Limb (tissue), 2 donors: ENCODE measurements around the gene CCR8.

Source experiments
- DNase-seq, 2 donors: peaks; one replicate each; pipeline ENCODE4 v3.0.0-alpha.2; 2016; ENCODE audit errors: extremely low spot score in 2 of 2

The CCR8 gene

DNA sequence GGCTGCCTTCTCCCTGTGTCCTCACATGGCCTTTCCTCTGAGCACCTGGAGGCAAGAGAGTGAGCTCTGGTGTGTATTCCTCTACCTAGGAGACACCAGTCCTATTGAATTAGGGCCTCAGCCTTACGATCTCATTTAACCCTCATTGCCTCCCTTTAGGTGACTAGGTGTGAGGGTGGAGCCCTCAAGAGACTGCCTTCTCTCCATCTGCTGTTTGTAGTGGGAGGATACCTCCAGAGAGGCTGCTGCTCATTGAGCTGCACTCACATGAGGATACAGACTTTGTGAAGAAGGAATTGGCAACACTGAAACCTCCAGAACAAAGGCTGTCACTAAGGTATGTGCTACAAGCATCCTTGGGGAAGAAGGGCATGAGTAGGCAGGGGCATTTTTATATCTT is at the start of gene CCR8:
Gene CCR8, plus strand, starts transcription at position 217 of the 400 bp plus-strand sequence. CDS start 2,623 bp downstream, outside the sequence.
- DNase-seq: no peak

DNA sequence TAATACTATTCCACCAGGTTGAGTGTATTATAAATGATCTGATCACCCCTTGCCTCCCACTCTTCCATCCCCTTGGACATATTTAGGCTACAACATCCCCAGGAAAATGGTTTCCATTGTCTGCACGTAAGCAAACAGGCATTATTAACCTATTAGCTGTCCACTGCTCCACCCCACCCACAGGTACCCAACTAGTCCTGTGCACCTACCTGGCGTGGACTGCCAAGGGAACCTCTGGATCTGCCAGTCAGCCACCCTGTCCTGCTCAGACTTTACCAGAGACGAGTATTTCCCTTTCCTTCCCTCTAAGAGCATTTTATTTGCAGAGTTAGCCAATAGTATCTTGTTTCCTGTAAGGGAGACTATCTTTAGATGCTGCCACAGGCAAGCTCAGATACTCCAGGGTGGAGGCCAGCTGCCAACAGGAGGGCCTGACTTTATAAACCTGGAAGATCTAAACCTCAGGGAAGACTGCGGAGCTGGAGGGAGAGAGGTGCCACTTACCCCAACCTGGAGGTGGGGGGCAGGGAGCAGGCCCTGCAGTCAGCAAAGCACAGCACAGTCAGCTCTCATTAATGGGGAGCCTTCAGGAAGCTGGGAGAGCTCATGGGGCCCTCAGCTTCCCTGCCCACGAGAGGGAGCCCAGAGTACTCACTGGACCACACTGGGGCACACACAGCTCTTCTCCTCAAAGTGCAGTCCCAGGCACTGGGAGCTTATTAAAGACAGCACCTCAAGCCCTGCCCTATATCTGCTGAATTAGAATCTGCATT is 49.6 kb upstream of the CCR8 start, which contains the start of gene CX3CR1:
Gene CX3CR1, minus strand, starts transcription at position 292 of the 773 bp plus-strand sequence. CDS start 13,527 bp downstream, outside the sequence.
- DNase-seq: no peak

DNA sequence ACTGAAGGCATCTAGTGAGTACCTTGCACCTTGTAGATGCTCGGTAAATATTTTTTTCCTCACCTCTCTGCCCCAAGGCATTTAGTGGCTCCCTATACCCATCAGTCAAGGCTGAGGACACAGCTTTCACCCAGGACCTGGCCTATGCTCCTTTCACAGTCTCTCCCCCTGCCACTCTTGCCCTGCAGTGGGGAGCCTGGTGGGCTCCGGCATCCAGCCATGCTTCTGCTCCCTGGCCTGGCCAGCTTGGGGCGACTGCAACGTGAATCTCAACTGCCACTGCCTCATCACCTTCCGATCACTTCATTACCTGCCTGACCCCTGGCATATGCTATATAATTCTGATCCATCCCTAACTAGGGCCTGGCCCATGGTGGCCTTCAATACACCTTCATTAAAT is 48.9 kb upstream of the CCR8 start:
- no peak for DNase-seq

GRCh38 chr3:39281533-39281932 is 48.0 kb upstream of the CCR8 start:
- no peak for DNase-seq

DNA sequence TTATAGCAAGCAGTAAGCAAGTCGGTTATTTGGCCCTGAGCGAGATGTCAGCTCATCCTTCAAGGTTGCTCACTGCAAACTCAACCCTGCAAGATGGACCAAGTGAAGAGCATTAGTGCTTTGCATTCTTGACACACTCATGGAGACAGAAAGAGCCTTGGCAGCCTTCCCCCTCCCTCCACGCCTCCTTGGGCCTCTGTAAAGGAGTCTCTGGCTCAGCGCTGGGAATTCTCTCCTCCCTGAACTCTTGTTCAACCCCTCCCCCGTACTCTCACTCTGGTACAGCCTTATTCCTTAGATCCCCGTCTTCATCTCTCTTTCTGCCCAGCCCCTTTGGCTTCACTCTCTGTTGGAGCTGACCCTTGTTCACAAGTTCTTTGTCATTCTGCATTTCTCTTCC is 47.5 kb upstream of the CCR8 start:
- DNase-seq: no peak

GRCh38 chr3:39284457-39284881 is 45.0 kb upstream of the CCR8 start:
- no peak for DNase-seq

DNA sequence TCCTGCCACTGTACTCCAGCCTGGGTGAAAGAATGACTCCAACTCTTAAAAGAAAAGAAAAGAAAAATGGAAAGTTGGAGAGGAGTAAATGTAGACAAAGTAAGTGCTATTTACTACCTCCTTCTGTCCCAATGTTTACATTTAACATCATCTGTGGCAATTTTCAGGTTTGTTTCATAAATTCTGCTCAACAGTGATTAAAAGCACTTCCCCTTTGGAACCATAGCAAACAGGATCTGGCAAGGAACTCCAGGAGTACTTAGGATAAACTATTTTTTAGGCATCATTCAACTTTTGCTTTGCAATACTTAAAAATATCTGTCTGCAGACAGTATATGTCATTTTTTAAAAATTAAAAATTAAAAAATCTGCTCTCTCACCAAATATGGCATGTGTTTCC is 44.2 kb upstream of the CCR8 start:
- no peak for DNase-seq

DNA sequence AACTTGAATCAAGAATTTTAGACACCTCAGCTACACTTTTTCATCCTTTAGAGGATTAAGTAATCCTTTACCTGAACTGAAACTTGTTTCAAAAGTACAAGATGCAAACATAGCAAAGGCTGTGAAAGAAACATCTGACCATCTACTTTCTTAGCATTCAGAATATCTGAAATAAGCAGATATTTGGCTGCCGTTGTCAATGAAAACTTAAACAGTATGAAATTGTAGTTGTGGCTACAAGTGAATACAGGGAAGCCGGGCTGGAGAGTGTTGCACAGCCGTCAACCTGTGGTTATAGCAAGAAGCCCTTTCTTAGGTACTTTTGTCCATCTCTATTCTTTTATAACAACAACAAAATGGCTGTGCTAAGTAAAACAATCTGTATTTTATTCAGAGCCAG is 42.7 kb upstream of the CCR8 start:
- DNase-seq: no peak

DNA sequence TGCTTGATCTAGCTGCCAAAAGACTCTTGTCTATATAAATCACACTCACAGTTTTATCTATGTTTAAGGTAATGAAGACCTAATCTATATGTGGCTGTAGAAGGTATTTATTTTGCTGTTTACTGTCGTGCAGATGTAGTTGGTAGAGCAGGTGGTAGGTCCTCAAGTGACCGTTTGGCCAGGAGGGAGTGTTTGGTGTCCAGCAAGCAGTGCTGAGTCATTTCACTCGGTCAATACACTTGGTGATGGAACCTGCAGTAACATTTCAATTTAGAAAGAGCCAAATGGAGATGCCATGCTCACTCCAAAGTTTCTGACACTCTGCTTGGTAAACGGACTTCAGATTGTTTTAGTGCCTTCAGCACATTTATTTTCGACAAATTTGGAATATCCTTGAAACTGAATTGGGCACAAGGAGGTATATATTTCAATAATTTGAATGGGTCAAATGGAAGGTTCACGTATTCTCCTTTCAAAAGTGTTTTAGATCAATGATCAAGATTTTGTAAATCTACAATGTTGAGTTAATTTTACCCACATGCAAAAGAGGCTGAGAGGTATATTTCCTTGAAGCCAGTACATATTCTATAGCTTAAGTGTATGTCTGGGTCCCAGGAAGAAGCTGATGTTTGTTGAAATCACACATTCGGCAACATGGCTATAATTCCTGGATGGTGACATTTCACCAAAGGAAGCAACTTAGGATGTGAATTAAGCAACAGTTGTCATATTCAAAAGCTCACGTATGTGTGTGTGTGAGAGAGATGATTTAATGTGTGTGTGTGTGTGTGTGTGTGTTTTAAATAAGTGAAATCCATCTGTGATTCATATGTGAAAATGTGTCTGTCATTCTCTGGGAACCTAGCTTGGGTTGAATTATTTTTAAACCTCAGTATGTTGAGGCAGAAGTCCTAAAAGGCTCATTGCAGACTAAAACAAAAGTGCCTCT is 42.0 kb upstream of the CCR8 start:
- DNase-seq: no peak

GRCh38 chr3:39288300-39288808 is 41.2 kb upstream of the CCR8 start:
- DNase-seq: peak; percentile 72 to 86

- no peak for DNase-seq
Observed at GRCh38 chr3:39289107-39289506, 40.4 kb upstream of the CCR8 start.

DNA sequence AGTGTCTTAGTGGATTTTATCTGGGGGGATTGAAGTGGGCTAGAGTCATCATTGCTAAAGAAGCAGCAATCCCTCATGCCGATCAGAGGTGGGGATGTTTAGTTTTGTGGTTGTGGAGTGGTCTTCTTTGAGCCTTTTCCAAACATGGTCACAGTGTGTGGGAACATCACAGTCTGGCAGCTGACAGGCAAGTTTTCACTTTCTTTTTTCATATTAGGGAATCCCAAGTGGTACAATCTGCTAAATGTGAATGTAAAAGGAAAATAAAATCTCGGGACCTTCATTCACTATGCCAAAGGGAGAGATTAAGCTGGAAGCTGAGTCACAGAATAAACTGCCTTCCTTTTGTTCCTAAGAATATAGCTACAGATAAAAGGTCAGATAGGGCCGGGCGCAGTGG is 39.3 kb upstream of the CCR8 start:
- DNase-seq: no peak

DNA sequence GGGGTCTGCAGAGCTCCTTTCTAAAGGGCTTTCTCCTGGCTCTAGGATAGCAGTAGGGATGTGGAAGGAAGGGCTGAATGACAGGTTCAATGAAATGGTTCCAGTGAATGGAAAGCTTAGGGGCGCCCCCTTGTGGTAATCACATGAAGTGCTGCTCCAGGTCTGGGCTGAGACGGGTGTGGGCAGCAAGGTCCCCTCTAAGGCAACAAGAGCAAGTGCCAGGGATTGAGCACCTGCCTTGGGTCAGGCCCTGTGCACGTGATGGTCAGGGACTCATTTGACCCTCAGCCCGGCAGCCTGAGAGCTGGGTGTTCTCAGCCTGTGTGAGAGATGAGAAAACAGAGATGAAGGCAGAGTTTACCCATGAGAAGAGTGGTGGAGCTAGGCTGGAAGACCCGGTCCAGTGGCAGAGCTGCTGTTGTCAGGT is 37.6 kb upstream of the CCR8 start:
- peak; percentile 55 to 76 for DNase-seq

- DNase-seq: no peak
Observed at GRCh38 chr3:39292961-39293360, 36.5 kb upstream of the CCR8 start.

- DNase-seq: no peak
Observed at GRCh38 chr3:39294446-39295183, 34.9 kb upstream of the CCR8 start.

- no peak for DNase-seq
Observed at GRCh38 chr3:39295184-39295775, 34.2 kb upstream of the CCR8 start.

DNA sequence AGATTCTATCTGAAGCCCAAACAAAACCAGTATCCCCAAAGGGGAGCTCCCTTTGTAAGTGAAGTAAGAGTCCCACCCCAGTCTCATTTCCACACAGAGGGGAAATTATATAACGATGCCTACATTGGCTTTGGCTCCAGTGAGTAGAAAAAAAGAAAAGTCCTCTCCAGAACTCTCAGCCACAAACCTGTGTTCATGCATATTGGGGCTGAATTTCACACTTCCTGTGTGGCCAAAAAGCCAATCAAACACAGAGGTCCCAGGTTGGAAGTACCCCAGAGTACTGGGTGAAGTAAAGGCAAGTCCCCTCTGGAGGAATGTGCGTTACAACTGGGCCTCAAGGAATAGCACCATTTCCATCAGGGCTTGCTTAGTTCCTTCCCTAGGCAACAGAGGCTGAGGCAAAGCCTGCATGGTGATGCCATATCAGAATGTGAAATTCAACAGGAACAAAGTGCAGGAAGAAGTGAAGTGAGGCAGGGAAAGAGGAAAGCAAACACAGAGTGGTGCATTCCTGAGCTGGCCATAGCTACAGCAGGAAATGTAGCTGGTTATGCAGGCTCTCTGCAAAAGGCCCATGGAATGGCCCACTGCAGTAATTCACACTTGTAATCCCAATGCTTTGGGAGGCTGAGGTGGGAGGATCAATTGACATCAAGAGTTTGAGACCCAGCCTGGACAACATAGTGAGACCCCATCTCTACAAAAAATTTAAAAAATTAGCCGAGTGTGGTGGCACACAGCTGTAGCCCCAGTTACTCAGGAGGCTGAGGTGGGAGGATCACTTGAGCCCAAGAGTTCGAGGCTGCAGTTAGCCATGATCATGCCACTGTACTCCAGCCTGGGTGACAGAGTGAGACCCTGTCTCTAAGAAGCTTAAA is 33.1 kb upstream of the CCR8 start:
- no peak for DNase-seq

GRCh38 chr3:39299279-39299678 is 30.2 kb upstream of the CCR8 start:
- DNase-seq: no peak

GRCh38 chr3:39302178-39302577 is 27.3 kb upstream of the CCR8 start:
- DNase-seq: no peak

- DNase-seq: no peak
Observed at GRCh38 chr3:39313289-39313688, 16.2 kb upstream of the CCR8 start.
